Activated CD8-positive, alpha-beta memory T cell treated with anti-CD3 and anti-CD28 coated beads, Interleukin-2, amount 50 U/mL, for 48 hours (primary cell): ENCODE results near the gene ZNF550.
"Not testable (repeated sequence)": the region's sequence is repeated elsewhere in the genome, so short reads cannot be mapped to it uniquely, and the experiment has no call there.

Experiments used
- DNase-seq: peaks from one replicate; pipeline ENCODE4 v3.0.0-alpha.2; 2020

The ZNF550 gene

GRCh38 chr19:57527136-57527881 lies 32.4 kb downstream of the ZNF550 start, which contains the start of gene ZNF549:
TSS of gene ZNF549 (plus strand) at chr19:57527356. CDS start at chr19:57527574, 218 bp downstream.
- DNase-seq = peak; percentile 91

DNA sequence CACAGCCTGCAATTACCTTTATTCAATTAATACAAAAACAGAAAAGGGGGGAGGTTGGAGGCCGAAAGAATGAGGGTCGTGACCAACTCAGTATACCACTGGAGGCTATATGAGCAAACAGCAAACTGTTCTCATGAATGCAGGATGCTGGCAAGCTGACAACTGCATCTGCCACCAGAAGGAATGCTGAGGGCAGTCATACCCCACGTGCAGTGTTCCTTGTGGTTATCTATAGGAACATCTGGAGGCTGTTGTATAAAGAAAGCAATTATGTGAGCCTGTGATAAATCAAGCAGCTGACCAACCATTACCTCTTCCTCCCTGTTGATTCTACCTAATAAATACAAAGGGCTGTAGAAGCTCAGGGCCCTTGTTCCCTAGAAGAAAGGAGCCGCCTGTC lies 41.6 kb downstream of the ZNF550 start:
- DNase-seq = not testable (repeated sequence)

GRCh38 chr19:57515255-57515654 lies 44.4 kb downstream of the ZNF550 start:
- no peak for DNase-seq

- no peak for DNase-seq
These were observed 46.8 kb downstream of the ZNF550 start for GRCh38 chr19:57512845-57513244.

- no peak for DNase-seq
These were observed 48.2 kb downstream of the ZNF550 start for GRCh38 chr19:57511484-57511883.

- DNase-seq = no peak
These were observed 53.5 kb downstream of the ZNF550 start for GRCh38 chr19:57506163-57506562.

GRCh38 chr19:57500400-57500799 lies 59.3 kb downstream of the ZNF550 start:
- DNase-seq = not testable (repeated sequence)

GRCh38 chr19:57499680-57500395 lies 59.8 kb downstream of the ZNF550 start, which contains the start of gene ZNF773:
TSS of gene ZNF773 (plus strand) at chr19:57499938. CDS start at chr19:57500081, 143 bp downstream.
- peak; percentile 96 for DNase-seq

DNA sequence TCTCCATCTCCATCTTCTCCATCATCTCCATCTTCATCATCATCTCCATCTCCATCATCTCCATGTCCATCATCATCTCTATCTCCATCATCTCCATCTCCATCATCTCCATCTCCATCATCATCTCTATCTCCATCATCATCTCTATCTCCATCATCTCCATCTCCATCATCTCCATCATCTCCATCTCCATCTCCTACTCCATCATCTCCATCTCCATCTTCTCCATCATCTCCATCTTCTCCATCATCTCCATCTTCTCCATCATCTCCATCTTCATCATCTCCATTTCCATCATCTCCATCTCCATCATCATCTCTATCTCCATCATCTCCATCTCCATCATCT lies 60.4 kb downstream of the ZNF550 start:
- DNase-seq = not testable (repeated sequence)

DNA sequence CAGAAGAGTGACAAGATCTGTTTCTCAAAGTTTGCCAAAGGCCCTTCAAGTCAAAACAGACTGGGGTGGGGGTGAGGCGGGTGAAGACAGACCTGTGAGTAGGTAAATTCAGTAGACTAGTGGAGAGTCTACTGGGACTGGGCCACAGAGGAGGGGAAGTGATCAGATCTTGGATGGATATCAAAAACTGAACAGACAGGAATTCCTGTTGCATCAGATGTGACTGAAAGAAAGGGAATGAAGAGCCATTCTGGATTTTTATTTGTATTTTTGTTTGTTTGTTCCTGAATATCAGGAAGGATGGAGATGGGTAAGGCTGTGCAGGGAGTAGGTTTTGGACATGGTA lies 71.4 kb downstream of the ZNF550 start:
- DNase-seq = not testable (repeated sequence)

GRCh38 chr19:57487477-57488298 lies 72.0 kb downstream of the ZNF550 start, which contains the start of gene ZNF419:
TSS of gene ZNF419 (plus strand) at chr19:57487750. CDS start at chr19:57487951, 201 bp downstream.
- peak; percentile 94 for DNase-seq
